Measurements from ENCODE around the gene KRT81. TPM values are rescaled to one million over a fixed set of nuclear protein-coding genes. Genes with fewer than 3 reads are reported as not detected.
"Not testable (repeated sequence)": the region's sequence is repeated elsewhere in the genome, so short reads cannot be mapped to it uniquely, and the experiment has no call there.

The KRT81 gene
- total RNA-seq, 1 donor from 2014 or later = 1.2 TPM

GRCh38 chr12:52301721-52302120 lies 10.4 kb upstream of the KRT81 start:
- H3K27me3 ChIP-seq (ENCODE audit: insufficient read depth, low read length) = peaks cover 18% of the 10 kb centered on the region
- not testable (repeated sequence) for H4K20me1 ChIP-seq (ENCODE audit: insufficient read depth, low read length); H3K4me1 ChIP-seq (ENCODE audit: insufficient read depth, low read length); H2AFZ ChIP-seq (ENCODE audit: low read depth, low read length); H3K27ac ChIP-seq (ENCODE audit: low read depth, low read length); FAIRE-seq; H3K4me1 Mint-ChIP-seq (ENCODE audit: low read depth, unreplicated experiment); H3K9me3 Mint-ChIP-seq (ENCODE audit: unreplicated experiment); H3K79me2 ChIP-seq (ENCODE audit: insufficient read depth, low read length); H3K36me3 ChIP-seq (ENCODE audit: insufficient read depth, low read length); H3K4me2 ChIP-seq (ENCODE audit: low read length); H3K36me3 Mint-ChIP-seq (ENCODE audit: low read depth, unreplicated experiment); H3K27ac Mint-ChIP-seq (ENCODE audit: unreplicated experiment); H3K9me3 ChIP-seq (ENCODE audit: insufficient read depth, low read depth, low read length); H3K4me3 Mint-ChIP-seq (ENCODE audit: unreplicated experiment); DNase-seq (ENCODE audit: low read depth); H3K9ac ChIP-seq (ENCODE audit: low read length); H3K4me3 ChIP-seq (ENCODE audit: insufficient read depth, low read depth, low read length)
- peaks cover 59% of the 10 kb centered on the region for H3K27me3 Mint-ChIP-seq (ENCODE audit: low read depth, unreplicated experiment)

GRCh38 chr12:52300796-52301691 lies 9.7 kb upstream of the KRT81 start:
- no peak overlapping the region for H3K4me3 ChIP-seq (ENCODE audit: insufficient read depth, low read depth, low read length)
- FAIRE-seq = no peak
- H2AFZ ChIP-seq (ENCODE audit: low read depth, low read length) = no peak overlapping the region
- no peaks in the 10 kb centered on the region for H3K4me1 ChIP-seq (ENCODE audit: insufficient read depth, low read length)
- TF ChIP-seq EZH2 (IDR thresholded peaks at IDR 0.05; ENCODE audit: insufficient read depth, low read length) (no peak), CTCF (IDR thresholded peaks at IDR 0.05; ENCODE audit: insufficient read depth, low read depth, low read length) (no peak)
- H3K27me3 Mint-ChIP-seq (ENCODE audit: low read depth, unreplicated experiment) = peaks cover 58% of the 10 kb centered on the region
- H3K9ac ChIP-seq (ENCODE audit: low read length) = no peak overlapping the region
- H3K27ac ChIP-seq (ENCODE audit: low read depth, low read length) = no peak overlapping the region
- H3K36me3 Mint-ChIP-seq (ENCODE audit: low read depth, unreplicated experiment) = no peaks in the 10 kb centered on the region
- DNase-seq (ENCODE audit: low read depth) = no peak
- H4K20me1 ChIP-seq (ENCODE audit: insufficient read depth, low read length) = no peaks in the 10 kb centered on the region
- H3K9me3 Mint-ChIP-seq (ENCODE audit: unreplicated experiment) = peaks cover 7% of the 10 kb centered on the region
- no peaks in the 10 kb centered on the region for H3K36me3 ChIP-seq (ENCODE audit: insufficient read depth, low read length)
- H3K4me2 ChIP-seq (ENCODE audit: low read length) = no peak overlapping the region
- H3K9me3 ChIP-seq (ENCODE audit: insufficient read depth, low read depth, low read length) = no peaks in the 10 kb centered on the region
- H3K4me1 Mint-ChIP-seq (ENCODE audit: low read depth, unreplicated experiment) = peaks cover 8% of the 10 kb centered on the region
- H3K27me3 ChIP-seq (ENCODE audit: insufficient read depth, low read length) = peaks cover 18% of the 10 kb centered on the region
- H3K27ac Mint-ChIP-seq (ENCODE audit: unreplicated experiment) = no peak overlapping the region
- H3K4me3 Mint-ChIP-seq (ENCODE audit: unreplicated experiment) = no peak overlapping the region
- H3K79me2 ChIP-seq (ENCODE audit: insufficient read depth, low read length) = no peaks in the 10 kb centered on the region

- Histone ChIP-seq H3K36me3 (ENCODE audit: insufficient read depth, low read length) (no peaks in the 10 kb centered on the region), H3K9ac (ENCODE audit: low read length) (no peak overlapping the region), H3K4me3 (ENCODE audit: insufficient read depth, low read depth, low read length) (no peak overlapping the region), H4K20me1 (ENCODE audit: insufficient read depth, low read length) (no peaks in the 10 kb centered on the region), H3K4me1 (ENCODE audit: insufficient read depth, low read length) (no peaks in the 10 kb centered on the region), H3K27me3 (ENCODE audit: insufficient read depth, low read length) (peaks cover 23% of the 10 kb centered on the region), H3K4me2 (ENCODE audit: low read length) (no peak overlapping the region), H3K27ac (ENCODE audit: low read depth, low read length) (no peak overlapping the region), H2AFZ (ENCODE audit: low read depth, low read length) (no peak overlapping the region), H3K9me3 (ENCODE audit: insufficient read depth, low read depth, low read length) (no peaks in the 10 kb centered on the region), H3K79me2 (ENCODE audit: insufficient read depth, low read length) (no peaks in the 10 kb centered on the region)
- Mint-ChIP-seq H3K4me1 (ENCODE audit: low read depth, unreplicated experiment) (peaks cover 2% of the 10 kb centered on the region), H3K27me3 (ENCODE audit: low read depth, unreplicated experiment) (peaks cover 57% of the 10 kb centered on the region), H3K4me3 (ENCODE audit: unreplicated experiment) (no peak overlapping the region), H3K27ac (ENCODE audit: unreplicated experiment) (no peak overlapping the region), H3K36me3 (ENCODE audit: low read depth, unreplicated experiment) (no peaks in the 10 kb centered on the region), H3K9me3 (ENCODE audit: unreplicated experiment) (peaks cover 8% of the 10 kb centered on the region)
- TF ChIP-seq CTCF (IDR thresholded peaks at IDR 0.05; ENCODE audit: insufficient read depth, low read depth, low read length) (no peak), EZH2 (IDR thresholded peaks at IDR 0.05; ENCODE audit: insufficient read depth, low read length) (no peak)
- DNase-seq (ENCODE audit: low read depth) (no peak), FAIRE-seq (no peak)
Observed at GRCh38 chr12:52298677-52299190, 7.4 kb upstream of the KRT81 start.

Measured in astrocyte (in vitro differentiated cells and primary cell).